H1 (cell line): ENCODE results near the gene C2orf74. TPM values are rescaled to one million over a fixed set of nuclear protein-coding genes. Genes with fewer than 3 reads are reported as not detected.

ENCODE experiments used
- BACH1 ChIP-seq: IDR thresholded peaks from 2 replicates; pipeline ENCODE4 v1.6.1; 2012; ENCODE audit warnings: low read length, improper control_type of control experiment
- POLR2A ChIP-seq, 2 experiments: IDR thresholded peaks; 1 replicate in 1 of 2; 2 replicates in 1 of 2; pipeline ENCODE4 v1.6.1; 2011; ENCODE audit warnings: low read depth in 2 of 2, low read length in 2 of 2, mild to moderate bottlenecking in 2 of 2; ENCODE audit errors: control extremely low read depth in 1 of 2
- ZNF274 ChIP-seq: IDR thresholded peaks from 2 replicates; pipeline ENCODE4 v1.7.0; 2012; ENCODE audit warnings: low read length, borderline replicate concordance; ENCODE audit errors: extremely low read depth
- polyA plus RNA-seq, 7 experiments: library from polyadenylated mRNA; depleted of rRNA in 3 of 7; stranded (reverse) in 5 of 7; unstranded in 2 of 7; fragments of >200 nt in 5 of 7; fragments of 200-250 nt in 2 of 7; gene quantifications; 1 replicate in 5 of 7; 2 replicates in 1 of 7; 4 replicates in 1 of 7; pipeline versions ENCODE4 v1.2.1 to v1.2.3, GENCODE V29; 2011 to 2013; ENCODE audit warnings: missing spikeins in 2 of 7, mixed read lengths in 2 of 7
- total RNA-seq: library from RNA; stranded (reverse); fragmentation: NEBNext Ultra II Directional; extraction: Animal tissue kit (Norgen Biotek cat#: 25700); gene quantifications from 2 replicates; pipeline ENCODE4 v1.2.1, GENCODE V29; 2021

The C2orf74 gene
- total and polyA plus RNA-seq, 2 of the 8 experiments (the other 6 are each of a cell fraction or from before 2014, with no cell fraction given): 2.6 to 9.3 TPM

DNA sequence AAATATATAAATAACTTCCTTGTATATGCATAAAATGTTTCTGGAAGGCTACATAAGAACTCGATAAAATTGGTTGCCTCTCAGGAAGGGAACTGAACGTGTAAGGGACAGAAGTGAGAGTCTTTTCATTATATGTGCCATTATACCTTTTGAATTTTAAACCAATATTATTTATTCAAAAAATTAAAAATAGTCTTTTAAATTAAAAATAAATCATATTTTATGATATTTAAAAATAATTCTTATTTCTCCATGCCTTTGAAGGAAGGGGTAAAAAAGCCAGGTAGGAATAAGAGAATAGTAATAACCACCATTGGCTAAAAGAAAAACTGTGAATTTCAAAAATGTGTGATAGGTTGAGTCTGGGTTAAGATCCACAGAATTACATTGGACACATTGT, 45.7 kb upstream of the C2orf74 start (continued):
- no peak for TF ChIP-seq POLR2A (IDR thresholded peaks at IDR 0.05; ENCODE audit: control extremely low read depth in 1 of 2, low read depth in 2 of 2, low read length in 2 of 2)
- no peak for TF ChIP-seq BACH1
- TF ChIP-seq ZNF274: no peak
